IMR-90 (cell line): ENCODE data around the gene CPSF7. TPM values are rescaled to one million over a fixed set of nuclear protein-coding genes. Genes with fewer than 3 reads are reported as not detected.

Experiments used
- ATAC-seq: fragments of 200-7000 bp; cut with Tn5 transposase; 2 replicates; pipeline ENCODE4 v1.9.1; 2020; ENCODE audit warnings: low read depth, mild to moderate bottlenecking, moderate library complexity
- BruUV-seq: library from RNA; stranded (reverse); fragments of 400-500 nt; replicated peaks from 2 replicates; lab custom pipeline; 2021; lab: Mats Ljungman, UMichigan
- CTCF ChIA-PET: fragments of 300-600 bp; formaldehyde crosslinking; extraction: SDS; loops from one replicate; lab custom pipeline; 2021; ENCODE audit warnings: antibody characterized with exemption; lab: Yijun Ruan, JAX
- POLR2A ChIA-PET: fragments of 300-600 bp; sonication (Branson Sonifier 250); formaldehyde crosslinking; loops from one replicate; lab custom pipeline; 2022; ENCODE audit warnings: antibody characterized with exemption; ENCODE audit not compliant: unreplicated experiment; lab: Charles Lee
- DNase-seq: peaks from one replicate; pipeline ENCODE4 v3.0.0; 2013
- H2AFZ ChIP-seq: replicated peaks from 2 replicates; pipeline ENCODE3; 2013; ENCODE audit warnings: low read length, mild to moderate bottlenecking; ENCODE audit not compliant: poor library complexity
- H2AK5ac ChIP-seq: 2 replicates; pipeline ENCODE4 v1.6.1; 2013; ENCODE audit warnings: low read depth, low read length, inconsistent platforms
- H2AK9ac ChIP-seq: replicated peaks from 2 replicates; pipeline ENCODE3; 2013; ENCODE audit warnings: mild to moderate bottlenecking, low read depth, low read length, moderate library complexity; ENCODE audit not compliant: poor library complexity
- H2BK120ac ChIP-seq: 2 replicates; pipeline ENCODE4 v1.6.1; 2013; ENCODE audit warnings: low read depth, low read length, inconsistent platforms
- H2BK15ac ChIP-seq: 3 replicates; pipeline ENCODE4 v1.6.1; 2013; ENCODE audit warnings: low read depth, low read length, inconsistent platforms
- H2BK20ac ChIP-seq: 2 replicates; pipeline ENCODE4 v1.6.1; 2013; ENCODE audit warnings: low read depth, mild to moderate bottlenecking, inconsistent platforms, low read length, moderate library complexity
- H2BK5ac ChIP-seq: 2 replicates; pipeline ENCODE4 v1.6.1; 2013; ENCODE audit warnings: mild to moderate bottlenecking, low read depth, low read length, inconsistent platforms; ENCODE audit not compliant: poor library complexity, severe bottlenecking
- H3K14ac ChIP-seq: replicated peaks from 2 replicates; pipeline ENCODE4 v1.6.1; 2013; ENCODE audit warnings: low read depth, low read length, inconsistent platforms
- H3K18ac ChIP-seq: 2 replicates; pipeline ENCODE4 v1.6.1; 2013; ENCODE audit warnings: low read depth, low read length, control low read depth
- H3K23ac ChIP-seq: 2 replicates; pipeline ENCODE4 v1.6.1; 2013; ENCODE audit warnings: low read depth, low read length, inconsistent platforms
- H3K27ac ChIP-seq: 2 replicates; pipeline ENCODE4 v1.5.1; 2013; ENCODE audit warnings: mild to moderate bottlenecking, control low read depth, low read length; ENCODE audit not compliant: insufficient read depth
- H3K27me3 ChIP-seq: 2 replicates; pipeline ENCODE4 v1.6.1; 2013; ENCODE audit warnings: low read length; ENCODE audit not compliant: control insufficient read depth, insufficient read depth
- H3K36me3 ChIP-seq: 2 replicates; pipeline ENCODE4 v1.6.1; 2013; ENCODE audit warnings: low read length, mixed read lengths; ENCODE audit not compliant: control insufficient read depth, insufficient read depth
- H3K4ac ChIP-seq: 2 replicates; pipeline ENCODE4 v1.6.1; 2013; ENCODE audit warnings: low read depth, low read length, inconsistent platforms
- H3K4me1 ChIP-seq: 2 replicates; pipeline ENCODE4 v1.6.1; 2013; ENCODE audit warnings: low read length, mixed read lengths; ENCODE audit not compliant: control insufficient read depth, insufficient read depth
- H3K4me2 ChIP-seq: 2 replicates; pipeline ENCODE4 v1.6.1; 2013; ENCODE audit warnings: low read depth, mild to moderate bottlenecking, control low read depth, low read length, moderate library complexity
- H3K4me3 ChIP-seq: 2 replicates; pipeline ENCODE4 v1.5.1; 2013; ENCODE audit warnings: low read depth, mild to moderate bottlenecking, control low read depth, low read length, moderate library complexity; ENCODE audit not compliant: insufficient read depth
- H3K56ac ChIP-seq: 2 replicates; pipeline ENCODE4 v1.6.1; 2013; ENCODE audit warnings: low read length, inconsistent platforms; ENCODE audit not compliant: insufficient read depth; ENCODE audit errors: extremely low read depth
- H3K79me1 ChIP-seq, 2 experiments: 2 replicates each; pipeline ENCODE4 v1.6.1; 2013; ENCODE audit warnings: low read length in 2 of 2, inconsistent platforms in 1 of 2, low read depth in 1 of 2
- H3K9ac ChIP-seq: 2 replicates; pipeline ENCODE4 v1.6.1; 2013; ENCODE audit warnings: low read depth, low read length, control low read depth
- H3K9me1 ChIP-seq: 2 replicates; pipeline ENCODE4 v1.6.1; 2013; ENCODE audit warnings: low read length, inconsistent platforms; ENCODE audit not compliant: insufficient read depth
- H3K9me3 ChIP-seq: 2 replicates; pipeline ENCODE4 v1.6.1; 2013; ENCODE audit warnings: low read length; ENCODE audit not compliant: control insufficient read depth, insufficient read depth
- H4K20me1 ChIP-seq: 2 replicates; pipeline ENCODE4 v1.6.1; 2013; ENCODE audit warnings: low read length, inconsistent platforms; ENCODE audit not compliant: insufficient read depth
- H4K5ac ChIP-seq: 2 replicates; pipeline ENCODE4 v1.6.1; 2013; ENCODE audit warnings: mild to moderate bottlenecking, low read depth, low read length, control low read depth
- H4K8ac ChIP-seq, 2 experiments: 2 replicates each; pipeline ENCODE4 v1.6.1; 2013; ENCODE audit warnings: low read depth in 2 of 2, low read length in 2 of 2, control low read depth in 1 of 2, inconsistent platforms in 1 of 2
- H4K91ac ChIP-seq: 2 replicates; pipeline ENCODE4 v1.6.1; 2013; ENCODE audit warnings: low read depth, low read length, inconsistent platforms; ENCODE audit not compliant: insufficient read depth
- BHLHE40 ChIP-seq: fragments of 150-350 bp; IDR thresholded peaks from 2 replicates; pipeline ENCODE4 v1.6.1; 2016; ENCODE audit warnings: mild to moderate bottlenecking, low read depth, low read length
- CEBPB ChIP-seq: IDR thresholded peaks from 2 replicates; pipeline ENCODE4 v1.6.1; 2012; ENCODE audit warnings: low read depth, low read length, improper control_type of control experiment
- MAFK ChIP-seq: IDR thresholded peaks from 2 replicates; pipeline ENCODE4 v1.6.1; 2012; ENCODE audit warnings: low read depth, low read length, improper control_type of control experiment
- MAZ ChIP-seq: IDR thresholded peaks from 2 replicates; pipeline ENCODE4 v1.6.1; 2012; ENCODE audit warnings: low read depth, mild to moderate bottlenecking, low read length, improper control_type of control experiment, moderate library complexity, borderline replicate concordance
- MXI1 ChIP-seq: IDR thresholded peaks from 2 replicates; pipeline ENCODE4 v1.6.1; 2012; ENCODE audit warnings: low read depth, mild to moderate bottlenecking, low read length, moderate library complexity, borderline replicate concordance
- NFE2L2 ChIP-seq: fragments of 150-350 bp; IDR thresholded peaks from 2 replicates; pipeline ENCODE4 v1.6.1; 2016; ENCODE audit warnings: low read depth, mild to moderate bottlenecking, low read length
- RAD21 ChIP-seq: IDR thresholded peaks from 2 replicates; pipeline ENCODE4 v1.6.1; 2012; ENCODE audit warnings: low read length, improper control_type of control experiment
- RCOR1 ChIP-seq: IDR thresholded peaks from 2 replicates; pipeline ENCODE4 v1.6.1; 2012; ENCODE audit warnings: mild to moderate bottlenecking, low read length, improper control_type of control experiment; ENCODE audit not compliant: insufficient replicate concordance
- SMC3 ChIP-seq: fragments of 150-350 bp; IDR thresholded peaks from 2 replicates; pipeline ENCODE4 v1.6.1; 2016; ENCODE audit warnings: low read depth, mild to moderate bottlenecking, antibody characterized with exemption, low read length, moderate library complexity
- WGBS, 2 experiments: methylation state at CpG; one replicate each; pipeline versions ENCODE4 v1.1.5 to v1.1.7; 2013; ENCODE audit warnings: missing lambda C conversion rate in 2 of 2; ENCODE audit not compliant: insufficient read length in 1 of 2; ENCODE audit errors: extremely low coverage in 2 of 2; 5-methylcytosine and 5-hydroxymethylcytosine counted together
- dilution Hi-C: fragments of 300-500 bp; cut with HindIII; formaldehyde crosslinking; loops from one replicate; pipeline ENCODE4 v1.14.3; 2018; ENCODE audit warnings: low sequenced_read_pairs; ENCODE audit not compliant: unreplicated experiment
- in situ Hi-C: fragments of 300-500 bp; cut with MboI; formaldehyde crosslinking; loops from 3 replicates; pipeline ENCODE4 v1.14.3; 2019; ENCODE audit warnings: low sequenced_read_pairs, inconsistent platforms, mixed read lengths
- intact Hi-C: fragments of 100-400 bp; cut with micrococcal nuclease; formaldehyde crosslinking; loops from 2 replicates; pipeline ENCODE4 v1.10.0; 2022
- polyA plus RNA-seq, 3 experiments: library from polyadenylated mRNA; depleted of rRNA; stranded (reverse); fragments of >200 nt; gene quantifications; 2 replicates each; pipeline ENCODE4 v1.2.3, GENCODE V29; 2012; ENCODE audit warnings: low replicate concordance in 1 of 3
- total RNA-seq: library from RNA; depleted of rRNA; stranded (reverse); fragments of >200 nt; gene quantifications from 2 replicates; pipeline ENCODE4 v1.2.3, GENCODE V29; 2012
- TF ChIP-seq, protein P1 (sequence below): fragments of 150-350 bp; IDR thresholded peaks from 2 replicates; pipeline ENCODE4 v1.6.1; 2016; ENCODE audit warnings: low read depth, mild to moderate bottlenecking, low read length, moderate library complexity, borderline replicate concordance
- TF ChIP-seq, protein P2 (sequence below): conservative IDR thresholded peaks from 2 replicates; pipeline ENCODE4 v1.5.1; 2012; ENCODE audit warnings: mild to moderate bottlenecking, low read depth, low read length, improper control_type of control experiment

CPSF7 gene
- total and polyA plus RNA-seq, 2 of the 4 experiments (the other 2 are of a cell fraction): 9.5 to 55.2 TPM

DNA sequence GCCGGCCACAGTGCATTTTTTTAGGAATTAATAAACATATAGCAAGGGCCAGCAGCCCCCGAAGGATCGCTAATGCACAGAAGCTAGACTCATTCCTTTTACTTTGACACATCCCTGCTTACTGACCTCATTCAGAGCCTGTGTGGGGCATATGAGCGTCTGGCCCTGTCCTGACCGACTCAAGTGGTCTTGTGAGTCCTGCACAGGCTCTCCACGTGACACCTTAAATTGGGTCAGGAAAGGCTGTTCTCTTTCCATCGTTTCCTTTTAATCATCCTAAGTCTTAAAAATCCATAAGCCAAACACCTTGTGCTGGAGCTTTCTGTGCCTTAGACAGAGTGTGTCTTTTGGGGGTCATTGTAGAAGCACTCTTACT lies 18.8 kb upstream of the CPSF7 start:
- intact Hi-C loops: no loop called here
- H3K36me3 ChIP-seq: peaks cover 42% of the 10 kb centered on the region

More for the DNA sequence above, 18.8 kb upstream of the CPSF7 start:
- Histone ChIP-seq H3K79me1 (peaks cover 24 to 67% of the 10 kb centered on the region in 2 experiments), H3K14ac (no peak overlapping the region), H3K9me1 (peaks cover 11% of the 10 kb centered on the region; the same call in 1 of the 2 replicates), H3K27me3 (no peaks in the 10 kb centered on the region), H3K56ac (no peak overlapping the region), H4K8ac (no peak overlapping the region), H2BK120ac (no peak overlapping the region), H2BK5ac (no peak overlapping the region), H3K27ac (no peak overlapping the region), H2AK9ac (no peak overlapping the region), H2BK20ac (no peak overlapping the region), H2AK5ac (no peak overlapping the region), H2BK15ac (no peak overlapping the region), H2AFZ (no peak overlapping the region), H4K5ac (no peak overlapping the region), H4K91ac (no peak overlapping the region), H4K20me1 (peaks cover 45% of the 10 kb centered on the region), H3K4me2 (no peak overlapping the region), H3K4me3 (no peak overlapping the region), H3K4me1 (peaks cover 8% of the 10 kb centered on the region), H3K9me3 (no peaks in the 10 kb centered on the region), H3K23ac (no peak overlapping the region), H3K18ac (no peak overlapping the region), H3K9ac (no peak overlapping the region), H3K4ac (no peak overlapping the region)
- POLR2A ChIA-PET: no interaction called here
- TF ChIP-seq, protein P1, sequence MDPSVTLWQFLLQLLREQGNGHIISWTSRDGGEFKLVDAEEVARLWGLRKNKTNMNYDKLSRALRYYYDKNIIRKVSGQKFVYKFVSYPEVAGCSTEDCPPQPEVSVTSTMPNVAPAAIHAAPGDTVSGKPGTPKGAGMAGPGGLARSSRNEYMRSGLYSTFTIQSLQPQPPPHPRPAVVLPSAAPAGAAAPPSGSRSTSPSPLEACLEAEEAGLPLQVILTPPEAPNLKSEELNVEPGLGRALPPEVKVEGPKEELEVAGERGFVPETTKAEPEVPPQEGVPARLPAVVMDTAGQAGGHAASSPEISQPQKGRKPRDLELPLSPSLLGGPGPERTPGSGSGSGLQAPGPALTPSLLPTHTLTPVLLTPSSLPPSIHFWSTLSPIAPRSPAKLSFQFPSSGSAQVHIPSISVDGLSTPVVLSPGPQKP: no peak
- no peak for TF ChIP-seq MAFK
- TF ChIP-seq MAZ: no peak
- TF ChIP-seq, protein P2, sequence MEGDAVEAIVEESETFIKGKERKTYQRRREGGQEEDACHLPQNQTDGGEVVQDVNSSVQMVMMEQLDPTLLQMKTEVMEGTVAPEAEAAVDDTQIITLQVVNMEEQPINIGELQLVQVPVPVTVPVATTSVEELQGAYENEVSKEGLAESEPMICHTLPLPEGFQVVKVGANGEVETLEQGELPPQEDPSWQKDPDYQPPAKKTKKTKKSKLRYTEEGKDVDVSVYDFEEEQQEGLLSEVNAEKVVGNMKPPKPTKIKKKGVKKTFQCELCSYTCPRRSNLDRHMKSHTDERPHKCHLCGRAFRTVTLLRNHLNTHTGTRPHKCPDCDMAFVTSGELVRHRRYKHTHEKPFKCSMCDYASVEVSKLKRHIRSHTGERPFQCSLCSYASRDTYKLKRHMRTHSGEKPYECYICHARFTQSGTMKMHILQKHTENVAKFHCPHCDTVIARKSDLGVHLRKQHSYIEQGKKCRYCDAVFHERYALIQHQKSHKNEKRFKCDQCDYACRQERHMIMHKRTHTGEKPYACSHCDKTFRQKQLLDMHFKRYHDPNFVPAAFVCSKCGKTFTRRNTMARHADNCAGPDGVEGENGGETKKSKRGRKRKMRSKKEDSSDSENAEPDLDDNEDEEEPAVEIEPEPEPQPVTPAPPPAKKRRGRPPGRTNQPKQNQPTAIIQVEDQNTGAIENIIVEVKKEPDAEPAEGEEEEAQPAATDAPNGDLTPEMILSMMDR: no peak
- no peak for TF ChIP-seq MXI1
- no peak for TF ChIP-seq SMC3
- TF ChIP-seq NFE2L2: no peak
- TF ChIP-seq RAD21: no peak
- no peak for TF ChIP-seq RCOR1
- no peak for TF ChIP-seq CEBPB
- no peak for TF ChIP-seq BHLHE40
- in situ Hi-C loops: loop anchor here (5.0 kb wide), 1 partner anchor 189 kb away; no protein-coding TSS in a partner anchor
- WGBS, 2 experiments: 83% methylated on average over 2 of the region's 7 CpGs; no CpG with 5 or more reads in 1 of the 2 experiments
- dilution Hi-C loops: no loop called here
- ATAC-seq (no peak), DNase-seq (no peak)
- no TSS peak for BruUV-seq
- CTCF ChIA-PET: interaction anchor here (0.7 to 3.4 kb wide), 2 partner anchors 13 to 190 kb away, joined by 3 to 21 read pairs; no protein-coding TSS in a partner anchor
